Endothelial cell of umbilical vein (primary cell): ENCODE data around the gene LPP. TPM values are rescaled to one million over a fixed set of nuclear protein-coding genes. Genes with fewer than 3 reads are reported as not detected.

Experiments
- BruUV-seq: library from RNA; stranded (reverse); fragments of 400-500 nt; replicated peaks from 2 replicates; lab custom pipeline; 2021; lab: Mats Ljungman, UMichigan
- CTCF ChIA-PET: fragments of 300-600, 350-600 bp; sonication (Branson Sonifier 250); formaldehyde crosslinking; loops from one replicate; lab custom pipeline; 2021; ENCODE audit warnings: antibody characterized with exemption, inconsistent platforms; lab: Charles Lee
- POLR2A ChIA-PET: fragments of 300-600, 350-600 bp; sonication (Branson Sonifier 250); formaldehyde crosslinking; loops from one replicate; lab custom pipeline; 2021; ENCODE audit warnings: antibody characterized with exemption, inconsistent platforms; lab: Charles Lee
- DNase-seq: peaks from one replicate; pipeline ENCODE4 v3.0.0-alpha.2; 2011; ENCODE audit warnings: low read depth, low spot score
- FAIRE-seq: peaks from 2 replicates; lab custom pipeline; 2011; peaks lifted over from hg19 to GRCh38; lab: Jason Lieb, UNC
- H2AFZ ChIP-seq: 2 replicates; pipeline ENCODE4 v1.6.0; 2012; ENCODE audit warnings: low read depth, low read length, control low read depth, inconsistent platforms
- H3K27ac ChIP-seq: 2 replicates; pipeline ENCODE4 v1.5.1; 2011; ENCODE audit warnings: low read depth, mild to moderate bottlenecking, control low read depth, low read length, moderate library complexity; ENCODE audit not compliant: insufficient read depth
- H3K27me3 ChIP-seq, 2 experiments: 2 replicates each; pipeline versions ENCODE4 v1.6.0 to v1.6.1; 2011; ENCODE audit warnings: low read length in 2 of 2, mixed read lengths in 1 of 2; ENCODE audit not compliant: control insufficient read depth in 2 of 2, insufficient read depth in 2 of 2
- H3K36me3 ChIP-seq, 2 experiments: 2 replicates in 1 of 2; 3 replicates in 1 of 2; pipeline ENCODE4 v1.5.1; 2011; ENCODE audit warnings: low read length in 2 of 2, mild to moderate bottlenecking in 1 of 2, moderate library complexity in 1 of 2; ENCODE audit not compliant: control insufficient read depth in 2 of 2, insufficient read depth in 2 of 2; ENCODE audit errors: extremely low read depth in 1 of 2
- H3K4me1 ChIP-seq: 3 replicates; pipeline ENCODE4 v1.5.1; 2011; ENCODE audit warnings: mild to moderate bottlenecking, low read length; ENCODE audit not compliant: control insufficient read depth, insufficient read depth; ENCODE audit errors: extremely low read depth
- H3K4me2 ChIP-seq: 2 replicates; pipeline ENCODE4 v1.6.1; 2011; ENCODE audit warnings: low read length, control low read depth, mixed read lengths; ENCODE audit not compliant: insufficient read depth
- H3K4me3 ChIP-seq, 3 experiments: fragments of 200-600 bp in 1 of 3; sonication (generic), shearing (Covaris generic) in 1 of 3; replicated peaks in 1 of 3; 2 replicates each; pipeline ENCODE4 v1.5.1; 2011 to 2016; ENCODE audit warnings: control low read depth in 3 of 3, low read length in 3 of 3, mild to moderate bottlenecking in 2 of 3, inconsistent platforms in 1 of 3, low read depth in 1 of 3, moderate library complexity in 1 of 3; ENCODE audit not compliant: insufficient read depth in 1 of 3
- H3K79me2 ChIP-seq: 2 replicates; pipeline ENCODE4 v1.6.0; 2012; ENCODE audit warnings: low read length, inconsistent platforms; ENCODE audit not compliant: control insufficient read depth, insufficient read depth
- H3K9ac ChIP-seq: replicated peaks from 2 replicates; pipeline ENCODE3; 2011; ENCODE audit warnings: low read length, control low read depth; ENCODE audit not compliant: insufficient read depth; ENCODE audit errors: extremely low read depth
- H3K9me1 ChIP-seq: replicated peaks from 3 replicates; pipeline ENCODE4 v1.6.0; 2011; ENCODE audit warnings: mild to moderate bottlenecking, low read length; ENCODE audit not compliant: control insufficient read depth, insufficient read depth; ENCODE audit errors: extremely low read depth
- H3K9me3 ChIP-seq: replicated peaks from 2 replicates; pipeline ENCODE4 v1.5.1; 2012; ENCODE audit warnings: low read length, inconsistent platforms; ENCODE audit not compliant: control insufficient read depth, insufficient read depth
- H4K20me1 ChIP-seq: replicated peaks from 2 replicates; pipeline ENCODE3; 2011; ENCODE audit warnings: mild to moderate bottlenecking, low read length; ENCODE audit not compliant: control insufficient read depth, insufficient read depth; ENCODE audit errors: extremely low read depth
- CTCF ChIP-seq, 2 donors: IDR thresholded peaks; 1 replicate in 1 of 2; 2 replicates in 1 of 2; pipeline ENCODE4 v1.5.1; 2011; ENCODE audit warnings: low read length in 2 of 2, mild to moderate bottlenecking in 2 of 2, moderate library complexity in 2 of 2, control low read depth in 1 of 2, inconsistent platforms in 1 of 2, low read depth in 1 of 2; ENCODE audit not compliant: insufficient read depth in 1 of 2; ENCODE audit errors: extremely low read depth in 1 of 2
- EZH2 ChIP-seq: IDR thresholded peaks from 2 replicates; pipeline ENCODE4 v1.6.1; 2012; ENCODE audit warnings: borderline replicate concordance, low read depth, mild to moderate bottlenecking, moderate library complexity, low read length, inconsistent platforms; ENCODE audit not compliant: severe bottlenecking
- FOS ChIP-seq: IDR thresholded peaks from 2 replicates; pipeline ENCODE4 v1.6.1; 2011; ENCODE audit warnings: mild to moderate bottlenecking, low read length, moderate library complexity, borderline replicate concordance; ENCODE audit not compliant: insufficient read depth
- GATA2 ChIP-seq: IDR thresholded peaks from 2 replicates; pipeline ENCODE4 v1.7.0; 2011; ENCODE audit warnings: low read depth, mild to moderate bottlenecking, moderate library complexity, mixed read lengths, low read length; ENCODE audit not compliant: insufficient read length, insufficient read depth
- JUN ChIP-seq: IDR thresholded peaks from 2 replicates; pipeline ENCODE4 v1.6.1; 2011; ENCODE audit warnings: borderline replicate concordance, low read depth; ENCODE audit not compliant: insufficient read length, insufficient read depth
- MAX ChIP-seq: IDR thresholded peaks from 2 replicates; pipeline ENCODE4 v1.6.1; 2011; ENCODE audit not compliant: insufficient read depth, insufficient read length
- MYC ChIP-seq: IDR thresholded peaks from one replicate; pipeline ENCODE4 v1.6.1; 2011; ENCODE audit warnings: mild to moderate bottlenecking, low read depth, low read length
- POLR2A ChIP-seq: IDR thresholded peaks from 2 replicates; pipeline ENCODE4 v1.6.1; 2012; ENCODE audit warnings: low read depth, mild to moderate bottlenecking, control low read depth, low read length
- POLR2AphosphoS5 ChIP-seq: IDR thresholded peaks from 2 replicates; pipeline ENCODE4 v1.6.1; 2012; ENCODE audit warnings: low read depth, mild to moderate bottlenecking, control low read depth, low read length, moderate library complexity; ENCODE audit not compliant: insufficient read depth
- dilution Hi-C: fragments of 300-500 bp; cut with MboI; formaldehyde crosslinking; loops from one replicate; pipeline ENCODE4 v1.15.0; 2019; ENCODE audit warnings: low sequenced_read_pairs; ENCODE audit not compliant: extremely low pct_ligation_motif_present
- intact Hi-C: fragments of 100-400 bp; cut with micrococcal nuclease; formaldehyde crosslinking; loops from one replicate; pipeline ENCODE4 v1.10.0; 2022
- polyA plus RNA-seq, 4 experiments: library from polyadenylated mRNA; depleted of rRNA in 3 of 4; stranded (reverse) in 3 of 4; unstranded in 1 of 4; fragments of >200 nt; gene quantifications; 2 replicates each; pipeline versions ENCODE4 v1.2.1 to v1.2.3, GENCODE V29; 2011 to 2012; ENCODE audit warnings: missing spikeins in 1 of 4
- total RNA-seq: library from RNA; stranded (reverse); gene quantifications from 2 replicates; pipeline ENCODE4 v1.2.3, GENCODE V29; 2021

LPP gene
- total and polyA plus RNA-seq, 2 donors (not counting 3 experiments of a cell fraction or from before 2014, with no cell fraction given) = 16.9 to 153 TPM

- Histone ChIP-seq H3K4me3 (no peak overlapping the region), H3K4me1 (peaks cover 14% of the 10 kb centered on the region), H4K20me1 (no peaks in the 10 kb centered on the region), H3K4me2 (no peak overlapping the region), H3K9me3 (no peaks in the 10 kb centered on the region), H3K36me3 (no peaks in the 10 kb centered on the region), H2AFZ (no peak overlapping the region), H3K27me3 (no peaks in the 10 kb centered on the region), H3K79me2 (no peaks in the 10 kb centered on the region), H3K9me1 (no peaks in the 10 kb centered on the region), H3K9ac (no peak overlapping the region), H3K27ac (no peak overlapping the region)
- dilution Hi-C loops = no loop called here
- POLR2A ChIA-PET = no interaction called here
- intact Hi-C loops = no loop called here
- BruUV-seq = no TSS peak
- TF ChIP-seq EZH2 = no peak
- no peak for TF ChIP-seq JUN
- TF ChIP-seq FOS = no peak
- TF ChIP-seq MYC = no peak
- DNase-seq (no peak), FAIRE-seq (no peak)
- CTCF ChIA-PET = interaction anchor here (0.7 kb wide), 1 partner anchor 14 kb away, joined by 3 read pairs; no protein-coding TSS in a partner anchor
Observed at GRCh38 chr3:188778091-188778852, 624.3 kb downstream of the LPP start.

GRCh38 chr3:188779281-188779980, 625.5 kb downstream of the LPP start:
- H3K9me3 ChIP-seq = no peaks in the 10 kb centered on the region
- no peak for TF ChIP-seq EZH2
- no peak for TF ChIP-seq CTCF (IDR thresholded peaks at IDR 0.05; ENCODE audit: extremely low read depth in 1 of 2, insufficient read depth in 1 of 2, low read depth in 1 of 2, low read length in 2 of 2)
- no peak for TF ChIP-seq MAX
- no peak for TF ChIP-seq FOS
- TF ChIP-seq JUN = no peak
- TF ChIP-seq POLR2A = no peak
- no peak for TF ChIP-seq MYC
- no peak for TF ChIP-seq GATA2
- TF ChIP-seq POLR2AphosphoS5 = no peak
- CTCF ChIA-PET = interaction anchor here (0.7 to 1.0 kb wide), 2 partner anchors 8 to 13 kb away, joined by 3 to 5 read pairs; no protein-coding TSS in a partner anchor
- H3K36me3 ChIP-seq = no peaks in the 10 kb centered on the region
- H3K79me2 ChIP-seq = no peaks in the 10 kb centered on the region
- POLR2A ChIA-PET = no interaction called here
- intact Hi-C loops (no loop called here), dilution Hi-C loops (no loop called here)
- H3K4me2 ChIP-seq = no peak overlapping the region
- H3K27ac ChIP-seq = no peak overlapping the region
- H4K20me1 ChIP-seq = no peaks in the 10 kb centered on the region
- DNase-seq (no peak), FAIRE-seq (no peak)
- no peaks in the 10 kb centered on the region for H3K9me1 ChIP-seq
- H3K9ac ChIP-seq = no peak overlapping the region
- H3K4me1 ChIP-seq = peaks cover 14% of the 10 kb centered on the region
- H3K4me3 ChIP-seq = no peak overlapping the region
- H3K27me3 ChIP-seq = no peaks in the 10 kb centered on the region
- no peak overlapping the region for H2AFZ ChIP-seq
- BruUV-seq = no TSS peak
